KMS-11 (cell line): ENCODE results near the gene GDF11.
A peak's percentile ranks its signal among the peaks of the same experiment; 100 is the strongest.
"Not testable (repeated sequence)": the region's sequence is repeated elsewhere in the genome, so short reads cannot be mapped to it uniquely, and the experiment has no call there.

Experiments used
- H2AFZ ChIP-seq: fragments of 200-600 bp; sonication (generic); 2 replicates; pipeline ENCODE4 v1.6.1; 2016; ENCODE audit warnings: antibody characterized with exemption, mixed run types, low read depth
- H3K27ac ChIP-seq: fragments of 200-600 bp; sonication (generic); 2 replicates; pipeline ENCODE4 v1.6.1; 2016; ENCODE audit warnings: mild to moderate bottlenecking, mixed run types
- H3K27me3 ChIP-seq: fragments of 200-600 bp; sonication (generic); 2 replicates; pipeline ENCODE4 v1.6.1; 2017; ENCODE audit warnings: mild to moderate bottlenecking, low read depth, mixed run types, moderate library complexity; ENCODE audit not compliant: insufficient read depth
- H3K36me3 ChIP-seq: fragments of 200-600 bp; sonication (generic); 2 replicates; pipeline ENCODE4 v1.6.1; 2017; ENCODE audit warnings: mild to moderate bottlenecking, mixed run types; ENCODE audit not compliant: insufficient read depth
- H3K4me1 ChIP-seq: fragments of 200-600 bp; sonication (generic); 2 replicates; pipeline ENCODE4 v1.6.1; 2016; ENCODE audit warnings: mild to moderate bottlenecking, low read depth, mixed run types; ENCODE audit not compliant: poor library complexity, severe bottlenecking
- H3K4me2 ChIP-seq: fragments of 200-600 bp; sonication (generic); 2 replicates; pipeline ENCODE4 v1.7.0; 2016; ENCODE audit warnings: mild to moderate bottlenecking, mixed run types
- H3K4me3 ChIP-seq: fragments of 200-600 bp; sonication (generic); IDR thresholded peaks from 2 replicates; pipeline ENCODE4 v1.6.1; 2017; ENCODE audit warnings: low read depth, low read length, mixed read lengths; ENCODE audit not compliant: insufficient read depth
- H3K79me2 ChIP-seq: fragments of 200-600 bp; sonication (generic); 2 replicates; pipeline ENCODE4 v1.6.1; 2016; ENCODE audit warnings: low read depth, mixed run types; ENCODE audit not compliant: insufficient read depth
- H3K9ac ChIP-seq: fragments of 200-600 bp; sonication (generic); 2 replicates; pipeline ENCODE4 v1.6.1; 2016; ENCODE audit warnings: mild to moderate bottlenecking, mixed run types
- H4K20me1 ChIP-seq: fragments of 200-600 bp; sonication (generic); 2 replicates; pipeline ENCODE4 v1.6.1; 2016; ENCODE audit warnings: mild to moderate bottlenecking, mixed run types; ENCODE audit not compliant: insufficient read depth
- CTCF ChIP-seq: fragments of 200-600 bp; sonication (generic); conservative IDR thresholded peaks from 2 replicates; pipeline ENCODE4 v1.6.1; 2017; ENCODE audit warnings: low read depth, mild to moderate bottlenecking, antibody characterized with exemption, low read length, moderate library complexity, mixed read lengths

The GDF11 gene

GRCh38 chr12:55748230-55748993 lies 5.5 kb downstream of the GDF11 start:
- Histone ChIP-seq H3K36me3 (no peaks in the 10 kb centered on the region; the same call in 1 of the 2 replicates), H3K4me2 (no peak overlapping the region)

GRCh38 chr12:55755246-55755645 lies 12.3 kb downstream of the GDF11 start:
- Histone ChIP-seq H3K4me2 (no peak overlapping the region), H3K9ac (no peak overlapping the region), H3K4me1 (no peaks in the 10 kb centered on the region), H3K4me3 (no peak overlapping the region), H3K27ac (no peak overlapping the region), H2AFZ (no peak overlapping the region), H3K36me3 (peaks cover 14% of the 10 kb centered on the region; the same call in 1 of the 2 replicates), H3K27me3 (no peaks in the 10 kb centered on the region), H4K20me1 (no peaks in the 10 kb centered on the region; the same call in 1 of the 2 replicates), H3K79me2 (no peaks in the 10 kb centered on the region)
- TF ChIP-seq CTCF = no peak

More at GRCh38 chr12:55748230-55748993, 5.5 kb downstream of the GDF11 start:
- Histone ChIP-seq H3K27ac (no peak overlapping the region), H2AFZ (no peak overlapping the region), H3K4me3 (no peak overlapping the region), H3K4me1 (peaks cover 14% of the 10 kb centered on the region), H3K79me2 (no peaks in the 10 kb centered on the region), H4K20me1 (no peaks in the 10 kb centered on the region; the same call in 1 of the 2 replicates), H3K9ac (no peak overlapping the region), H3K27me3 (no peaks in the 10 kb centered on the region)
- TF ChIP-seq CTCF = 0 out of 2 replicates have a peak, but pooled peaks have one; percentile 19

GRCh38 chr12:55757701-55758100 lies 14.8 kb downstream of the GDF11 start:
- no peak overlapping the region for H3K4me3 ChIP-seq
- no peaks in the 10 kb centered on the region for H3K79me2 ChIP-seq
- no peak for TF ChIP-seq CTCF
- no peak overlapping the region for H3K4me2 ChIP-seq
- no peaks in the 10 kb centered on the region; the same call in 1 of the 2 replicates for H4K20me1 ChIP-seq
- H3K9ac ChIP-seq = no peak overlapping the region
- H3K4me1 ChIP-seq = no peaks in the 10 kb centered on the region
- H2AFZ ChIP-seq = no peak overlapping the region
- H3K27ac ChIP-seq = no peak overlapping the region
- H3K36me3 ChIP-seq = peaks cover 19% of the 10 kb centered on the region; the same call in 1 of the 2 replicates
- no peaks in the 10 kb centered on the region for H3K27me3 ChIP-seq

- H3K9ac ChIP-seq, H2AFZ ChIP-seq, H3K4me3 ChIP-seq, H3K4me1 ChIP-seq, H3K4me2 ChIP-seq, H3K27me3 ChIP-seq, H3K27ac ChIP-seq, H4K20me1 ChIP-seq, H3K79me2 ChIP-seq: not testable (repeated sequence)
- H3K36me3 ChIP-seq = peaks cover 19% of the 10 kb centered on the region; the same call in 1 of the 2 replicates
Observed at GRCh38 chr12:55758575-55758974, 15.7 kb downstream of the GDF11 start.

- H3K36me3 ChIP-seq = peaks cover 19% of the 10 kb centered on the region; the same call in 1 of the 2 replicates
- no peak for TF ChIP-seq CTCF
- no peaks in the 10 kb centered on the region for H4K20me1 ChIP-seq
- no peak overlapping the region for H3K4me3 ChIP-seq
- no peak overlapping the region for H3K4me2 ChIP-seq
- H3K4me1 ChIP-seq = no peaks in the 10 kb centered on the region
- H3K27ac ChIP-seq = no peak overlapping the region
- no peaks in the 10 kb centered on the region for H3K27me3 ChIP-seq
- H3K9ac ChIP-seq = no peak overlapping the region
- no peak overlapping the region for H2AFZ ChIP-seq
- no peaks in the 10 kb centered on the region for H3K79me2 ChIP-seq
Observed at GRCh38 chr12:55760663-55761062, 17.7 kb downstream of the GDF11 start.
